IPS-18c (cell line): ENCODE measurements around the gene AP2S1.
"Not testable (repeated sequence)": the region's sequence is repeated elsewhere in the genome, so short reads cannot be mapped to it uniquely, and the experiment has no call there.

Experiments used
- H3K4me3 ChIP-seq: 2 replicates; pipeline ENCODE4 v1.7.0; 2013; ENCODE audit warnings: low read depth, mild to moderate bottlenecking, low read length, moderate library complexity; ENCODE audit not compliant: insufficient read depth
- H3K9me3 ChIP-seq: one replicate; pipeline ENCODE4 v1.6.1; 2013; ENCODE audit warnings: mild to moderate bottlenecking, low read length, moderate library complexity; ENCODE audit not compliant: control insufficient read depth, insufficient read depth

AP2S1 gene

GRCh38 chr19:46854698-46855097 is 4.1 kb upstream of the AP2S1 start:
- not testable (repeated sequence) for H3K4me3 ChIP-seq, H3K9me3 ChIP-seq

DNA sequence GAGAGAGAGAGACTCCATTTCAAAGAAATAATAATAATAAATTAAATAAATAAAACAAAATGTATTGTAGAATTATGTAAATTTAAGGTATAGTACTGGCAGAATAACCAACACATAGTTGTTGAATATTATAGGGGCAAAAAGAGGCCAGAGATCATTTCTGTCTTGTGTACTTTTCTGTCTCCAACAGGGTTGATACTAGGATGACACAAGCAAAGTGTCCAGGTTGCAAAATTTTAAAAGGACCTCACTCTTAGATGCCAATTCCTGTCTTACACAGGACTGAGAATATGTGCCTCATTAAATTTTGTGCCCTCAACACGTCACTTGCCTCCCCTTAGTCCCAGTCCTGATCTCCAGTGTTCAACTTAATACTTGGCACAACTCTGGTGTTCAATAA is 2.2 kb upstream of the AP2S1 start:
- H3K4me3 ChIP-seq = no peak overlapping the region
- H3K9me3 ChIP-seq = no peaks in the 10 kb centered on the region

GRCh38 chr19:46849610-46850009 is 1.0 kb downstream of the AP2S1 start:
- H3K4me3 ChIP-seq = peak overlapping the region; percentile 88
- H3K9me3 ChIP-seq = no peaks in the 10 kb centered on the region

GRCh38 chr19:46848389-46848788 is 2.3 kb downstream of the AP2S1 start:
- Histone ChIP-seq H3K9me3 (no peaks in the 10 kb centered on the region), H3K4me3 (no peak overlapping the region)

DNA sequence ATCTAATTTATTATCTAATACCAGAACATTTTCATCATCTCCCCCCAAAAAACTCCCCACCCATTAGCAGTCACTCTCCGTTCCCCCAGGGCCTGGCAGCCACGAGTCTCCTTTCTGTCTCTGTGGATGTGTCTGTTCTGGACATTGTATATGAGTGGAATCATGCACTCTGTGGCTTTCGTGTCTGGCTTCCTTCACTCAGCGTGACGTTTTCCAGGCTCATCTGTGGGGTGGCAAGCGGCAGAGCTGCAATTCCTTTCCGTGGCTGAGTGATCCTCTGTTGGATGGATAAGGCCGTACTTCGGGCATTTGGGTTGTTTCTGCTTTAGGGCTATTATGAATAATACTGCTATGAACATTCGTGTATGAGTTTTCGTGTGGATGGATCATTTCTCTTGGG is 3.1 kb downstream of the AP2S1 start:
- no peaks in the 10 kb centered on the region for H3K9me3 ChIP-seq
- no peak overlapping the region for H3K4me3 ChIP-seq

- no peak overlapping the region for H3K4me3 ChIP-seq
- no peaks in the 10 kb centered on the region for H3K9me3 ChIP-seq
Measured at GRCh38 chr19:46845959-46846459, 4.6 kb downstream of the AP2S1 start.

DNA sequence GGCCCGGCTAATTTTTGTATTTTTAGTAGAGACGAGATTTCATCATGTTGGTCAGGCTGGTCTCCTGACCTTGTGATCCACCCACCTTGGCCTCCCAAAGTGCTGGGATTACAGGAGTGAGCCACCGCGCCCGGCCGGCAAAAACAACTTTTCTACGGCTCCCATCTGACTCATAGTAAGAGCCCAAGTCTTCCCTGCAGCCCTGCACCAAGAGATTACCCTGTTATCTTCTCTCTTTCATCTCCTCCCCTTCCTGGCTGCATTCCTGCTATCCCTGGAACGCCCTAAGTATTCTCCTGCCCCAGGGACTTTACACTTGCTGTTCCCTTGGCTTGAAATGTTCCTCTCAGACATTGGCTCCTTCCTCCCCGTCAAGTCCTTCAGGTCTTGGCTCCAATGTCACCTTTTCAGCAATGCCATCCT is 6.6 kb downstream of the AP2S1 start:
- no peak overlapping the region for H3K4me3 ChIP-seq
- no peaks in the 10 kb centered on the region for H3K9me3 ChIP-seq

DNA sequence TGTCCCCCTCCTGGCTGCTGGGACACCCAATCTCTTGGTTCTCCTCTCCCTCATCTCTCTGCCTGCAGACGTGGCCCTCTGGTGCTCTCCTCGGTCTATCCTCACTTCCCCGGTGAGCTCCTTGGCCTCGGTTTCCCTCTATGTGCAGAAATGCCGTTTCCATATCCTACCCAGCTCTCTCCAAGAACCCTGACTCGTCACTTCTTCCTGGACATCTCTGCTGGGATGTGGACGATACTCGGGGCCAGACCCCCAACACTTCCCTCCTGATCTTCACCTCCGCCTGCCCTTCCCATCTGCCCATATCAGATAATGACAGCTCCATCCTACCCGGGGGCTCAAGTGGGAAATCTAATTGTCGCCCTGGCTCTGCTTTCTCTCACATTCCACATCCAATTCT is 7.9 kb downstream of the AP2S1 start:
- H3K4me3 ChIP-seq = no peak overlapping the region
- H3K9me3 ChIP-seq = no peaks in the 10 kb centered on the region

DNA sequence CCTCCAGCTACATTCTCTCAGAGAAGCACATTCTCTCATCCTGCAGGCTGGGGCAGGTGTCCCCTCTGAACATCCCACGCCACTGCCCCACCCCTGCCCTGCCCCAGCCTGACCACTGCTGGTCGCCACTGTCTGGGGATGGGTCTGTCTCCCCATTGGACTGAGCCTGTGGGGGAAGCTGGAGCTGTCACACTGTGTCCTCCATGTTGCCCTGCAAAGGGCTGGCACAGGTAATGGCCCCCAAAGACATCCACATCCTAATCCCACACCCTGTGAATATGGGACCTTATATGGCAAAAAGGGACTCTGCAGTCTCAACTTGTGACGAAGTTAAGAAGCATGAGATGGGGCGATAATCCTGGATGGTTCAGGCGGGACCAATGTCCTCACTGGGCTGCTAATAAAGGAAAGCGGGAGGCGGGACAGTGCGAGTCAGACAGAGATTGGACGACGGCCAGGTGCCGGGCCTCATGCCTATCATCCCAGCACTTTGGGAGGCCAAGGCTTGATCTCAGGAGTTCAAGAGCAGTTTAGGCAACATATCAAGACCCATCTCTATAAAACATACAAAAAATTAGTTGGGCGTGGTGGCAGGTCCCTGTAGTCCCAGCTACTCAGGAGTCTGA is 9.1 kb downstream of the AP2S1 start:
- no peak overlapping the region for H3K4me3 ChIP-seq
- H3K9me3 ChIP-seq = no peaks in the 10 kb centered on the region

GRCh38 chr19:46840498-46840942 is 10.1 kb downstream of the AP2S1 start:
- H3K4me3 ChIP-seq = no peak overlapping the region
- H3K9me3 ChIP-seq = no peaks in the 10 kb centered on the region

DNA sequence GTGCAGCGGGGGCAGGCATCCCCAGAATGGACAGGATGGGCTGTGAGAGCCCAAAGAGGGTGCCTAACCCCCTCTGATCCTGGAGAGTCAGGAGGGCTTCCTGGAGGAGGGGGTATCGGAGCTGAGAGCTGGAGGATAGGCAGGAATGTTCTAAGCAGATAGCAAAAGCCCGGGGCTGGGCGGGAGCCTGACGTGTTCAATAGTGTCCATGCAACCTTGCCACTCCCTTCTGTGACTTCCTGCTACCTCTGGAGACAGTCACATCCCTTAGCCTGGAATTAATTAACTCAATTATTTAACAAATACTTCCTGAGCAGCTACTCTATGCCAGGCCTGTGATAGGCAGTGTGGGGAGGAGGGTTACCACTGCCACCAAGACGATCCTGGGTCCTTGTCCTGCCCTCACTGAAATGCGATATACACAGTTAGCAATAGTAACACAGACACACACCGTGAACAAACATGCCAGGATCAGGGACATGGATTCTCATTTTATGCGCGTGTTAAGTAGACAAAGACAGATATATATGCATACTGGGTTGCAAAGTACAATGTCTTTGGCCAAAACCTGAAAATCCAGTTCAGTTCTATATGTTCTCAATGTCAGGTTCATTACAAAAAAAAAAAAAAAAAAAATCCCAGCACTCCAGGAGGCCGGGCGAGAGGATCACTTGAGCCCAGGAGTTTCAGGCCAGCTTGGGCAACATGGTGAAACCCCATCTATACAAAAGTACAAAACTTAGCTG is 10.7 kb downstream of the AP2S1 start:
- Histone ChIP-seq H3K4me3 (no peak overlapping the region), H3K9me3 (no peaks in the 10 kb centered on the region)

DNA sequence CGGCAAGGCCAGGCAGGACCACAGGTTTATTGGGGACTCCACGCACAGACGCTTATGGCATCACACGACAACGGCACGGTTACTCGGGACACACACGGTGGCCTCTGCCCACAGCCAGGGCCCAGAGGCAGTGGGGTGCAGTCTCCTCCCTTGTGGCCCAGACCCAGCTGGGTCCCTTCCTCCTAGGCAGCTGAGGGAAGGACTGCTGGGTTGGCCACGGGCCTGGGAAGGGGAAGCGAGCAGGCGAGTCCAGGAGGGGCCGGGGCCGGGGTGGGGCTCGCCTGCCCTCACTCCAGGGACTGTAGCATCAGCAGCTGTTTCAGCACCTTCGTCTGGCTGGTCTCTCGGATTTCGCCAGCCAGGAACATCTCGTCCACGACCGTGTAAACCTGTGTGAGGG is 12.5 kb downstream of the AP2S1 start:
- Histone ChIP-seq H3K4me3 (no peak overlapping the region), H3K9me3 (no peaks in the 10 kb centered on the region)

- Histone ChIP-seq H3K9me3 (no peaks in the 10 kb centered on the region), H3K4me3 (no peak overlapping the region)
Measured at GRCh38 chr19:46834984-46835383, 15.7 kb downstream of the AP2S1 start.

GRCh38 chr19:46834121-46834520 is 16.5 kb downstream of the AP2S1 start:
- H3K9me3 ChIP-seq = no peaks in the 10 kb centered on the region
- H3K4me3 ChIP-seq = no peak overlapping the region

- no peak overlapping the region for H3K4me3 ChIP-seq
- H3K9me3 ChIP-seq = no peaks in the 10 kb centered on the region
Measured at GRCh38 chr19:46830864-46831263, 19.8 kb downstream of the AP2S1 start.

- Histone ChIP-seq H3K9me3 (no peaks in the 10 kb centered on the region), H3K4me3 (no peak overlapping the region)
Measured at GRCh38 chr19:46828484-46828883, 22.2 kb downstream of the AP2S1 start.

GRCh38 chr19:46825731-46826055 is 25.0 kb downstream of the AP2S1 start:
- H3K4me3 ChIP-seq = no peak overlapping the region
- peaks cover 2% of the 10 kb centered on the region for H3K9me3 ChIP-seq

- peaks cover 2% of the 10 kb centered on the region for H3K9me3 ChIP-seq
- no peak overlapping the region for H3K4me3 ChIP-seq
Measured at GRCh38 chr19:46824890-46825730, 25.5 kb downstream of the AP2S1 start.
